ENCODE results near the gene LHFPL3. TPM values are rescaled to one million over a fixed set of nuclear protein-coding genes. Genes with fewer than 3 reads are reported as not detected.

Gene LHFPL3
- polyA plus RNA-seq, 1 donor from 2014 or later = 5.6 TPM

GRCh38 chr7:104814671-104815400 lies 486.4 kb downstream of the LHFPL3 start:
- no peak overlapping the region for H3K4me3 ChIP-seq (ENCODE audit: low read length)
- no peaks in the 10 kb centered on the region for H4K20me1 ChIP-seq (ENCODE audit: insufficient read depth)
- no peak overlapping the region for H3K9ac ChIP-seq (ENCODE audit: low read length)
- no peaks in the 10 kb centered on the region for H3K27me3 ChIP-seq (ENCODE audit: insufficient read depth, low read depth, low read length)
- H2AFZ ChIP-seq (ENCODE audit: low read depth, low read length) = no peak overlapping the region
- H3K27ac ChIP-seq (ENCODE audit: low read length) = no peak overlapping the region
- TF ChIP-seq TAF1 (IDR thresholded peaks at IDR 0.05; ENCODE audit: low read depth) = no peak
- TF ChIP-seq CTCF (IDR thresholded peaks at IDR 0.05; ENCODE audit: poor library complexity, severe bottlenecking) = no peak
- TF ChIP-seq MXI1 (conservative IDR thresholded peaks at IDR 0.05; ENCODE audit: poor library complexity, severe bottlenecking) = no peak
- no peak for TF ChIP-seq SMC3 (conservative IDR thresholded peaks at IDR 0.05; ENCODE audit: poor library complexity)
- no peak for TF ChIP-seq POLR2AphosphoS5 (IDR thresholded peaks at IDR 0.05)
- no peak for TF ChIP-seq RAD21 (conservative IDR thresholded peaks at IDR 0.05)
- no peak for TF ChIP-seq EZH2 (IDR thresholded peaks at IDR 0.05; ENCODE audit: borderline replicate concordance, insufficient read depth, low read length, poor library complexity, severe bottlenecking)
- no peak for TF ChIP-seq EP300 (conservative IDR thresholded peaks at IDR 0.05; ENCODE audit: poor library complexity, severe bottlenecking)
- no peak for TF ChIP-seq REST (IDR thresholded peaks at IDR 0.05; ENCODE audit: borderline replicate concordance)
- H3K4me2 ChIP-seq (ENCODE audit: low read length) = no peak overlapping the region
- H3K9me2 ChIP-seq (ENCODE audit: insufficient read depth, low read length) = no peaks in the 10 kb centered on the region
- no peaks in the 10 kb centered on the region for H3F3A ChIP-seq (ENCODE audit: insufficient read depth, low read length, poor library complexity, severe bottlenecking)
- no peaks in the 10 kb centered on the region for H3K9me3 ChIP-seq (ENCODE audit: low read length)
- H3K79me2 ChIP-seq (replicated peaks; ENCODE audit: insufficient read depth, low read length) = no peaks in the 10 kb centered on the region
- H3K36me3 ChIP-seq (ENCODE audit: insufficient read depth, low read length) = no peaks in the 10 kb centered on the region

GRCh38 chr7:104816537-104816936 lies 488.1 kb downstream of the LHFPL3 start:
- TF ChIP-seq REST (IDR thresholded peaks at IDR 0.05; ENCODE audit: borderline replicate concordance) = no peak
- TF ChIP-seq SMC3 (conservative IDR thresholded peaks at IDR 0.05; ENCODE audit: poor library complexity) = no peak
- no peak for TF ChIP-seq CTCF (IDR thresholded peaks at IDR 0.05; ENCODE audit: poor library complexity, severe bottlenecking)
- TF ChIP-seq TAF1 (IDR thresholded peaks at IDR 0.05; ENCODE audit: low read depth) = no peak
- no peak for TF ChIP-seq EZH2 (IDR thresholded peaks at IDR 0.05; ENCODE audit: borderline replicate concordance, insufficient read depth, low read length, poor library complexity, severe bottlenecking)
- TF ChIP-seq MXI1 (conservative IDR thresholded peaks at IDR 0.05; ENCODE audit: poor library complexity, severe bottlenecking) = no peak
- TF ChIP-seq POLR2AphosphoS5 (IDR thresholded peaks at IDR 0.05) = no peak
- TF ChIP-seq EP300 (conservative IDR thresholded peaks at IDR 0.05; ENCODE audit: poor library complexity, severe bottlenecking) = no peak
- no peak for TF ChIP-seq RAD21 (conservative IDR thresholded peaks at IDR 0.05)
- Histone ChIP-seq H3K9me3 (ENCODE audit: low read length) (no peaks in the 10 kb centered on the region), H3K27me3 (ENCODE audit: insufficient read depth, low read depth, low read length) (no peaks in the 10 kb centered on the region)

More at GRCh38 chr7:104816537-104816936, 488.1 kb downstream of the LHFPL3 start:
- H3K79me2 ChIP-seq (replicated peaks; ENCODE audit: insufficient read depth, low read length) = no peaks in the 10 kb centered on the region
- no peak overlapping the region for H3K27ac ChIP-seq (ENCODE audit: low read length)
- H4K20me1 ChIP-seq (ENCODE audit: insufficient read depth) = no peaks in the 10 kb centered on the region
- no peak overlapping the region for H3K4me2 ChIP-seq (ENCODE audit: low read length)
- H2AFZ ChIP-seq (ENCODE audit: low read depth, low read length) = no peak overlapping the region
- H3K9ac ChIP-seq (ENCODE audit: low read length) = no peak overlapping the region
- no peaks in the 10 kb centered on the region for H3K9me2 ChIP-seq (ENCODE audit: insufficient read depth, low read length)
- H3F3A ChIP-seq (ENCODE audit: insufficient read depth, low read length, poor library complexity, severe bottlenecking) = no peaks in the 10 kb centered on the region
- H3K36me3 ChIP-seq (ENCODE audit: insufficient read depth, low read length) = no peaks in the 10 kb centered on the region
- no peak overlapping the region for H3K4me3 ChIP-seq (ENCODE audit: low read length)
